CD8-positive, alpha-beta memory T cell (primary cell): ENCODE results near the gene CCDC88C. TPM values are rescaled to one million over a fixed set of nuclear protein-coding genes. Genes with fewer than 3 reads are reported as not detected.
"Not testable (repeated sequence)": the region's sequence is repeated elsewhere in the genome, so short reads cannot be mapped to it uniquely, and the experiment has no call there.

Source experiments
- CTCF ChIA-PET: fragments of 350-600 bp; sonication (Branson Sonifier 250); formaldehyde crosslinking; loops from one replicate; lab custom pipeline; 2021; ENCODE audit warnings: antibody characterized with exemption; lab: Charles Lee
- POLR2A ChIA-PET: fragments of 350-600 bp; sonication (Branson Sonifier 250); formaldehyde crosslinking; loops from one replicate; lab custom pipeline; 2021; ENCODE audit warnings: antibody characterized with exemption; lab: Charles Lee
- DNase-seq, 5 donors: peaks; one replicate each; pipeline versions ENCODE4 v3.0.0 to v3.0.0-alpha.2; 2020 to 2022; ENCODE audit warnings: mixed read lengths in 1 of 5
- H3K27ac ChIP-seq: one replicate; pipeline ENCODE4 v1.7.0; 2013; ENCODE audit warnings: low read depth, mild to moderate bottlenecking, low read length, moderate library complexity
- H3K27me3 ChIP-seq: 2 replicates; pipeline ENCODE4 v1.7.0; 2013; ENCODE audit warnings: low read length, mild to moderate bottlenecking; ENCODE audit not compliant: insufficient read depth, poor library complexity, severe bottlenecking
- H3K36me3 ChIP-seq: 2 replicates; pipeline ENCODE4 v1.7.0; 2013; ENCODE audit warnings: mild to moderate bottlenecking, low read length, moderate library complexity; ENCODE audit not compliant: insufficient read depth
- H3K4me1 ChIP-seq: 2 replicates; pipeline ENCODE4 v1.7.0; 2013; ENCODE audit warnings: mild to moderate bottlenecking, low read length, moderate library complexity; ENCODE audit not compliant: insufficient read depth
- H3K4me3 ChIP-seq: 2 replicates; pipeline ENCODE4 v1.7.0; 2013; ENCODE audit warnings: mild to moderate bottlenecking, low read length
- H3K9me3 ChIP-seq: 2 replicates; pipeline ENCODE4 v1.7.0; 2013; ENCODE audit warnings: mild to moderate bottlenecking, low read length
- H3K27ac Mint-ChIP-seq, 8 donors: one replicate each; pipeline ENCODE4 v1.8.0; 2020 to 2021; ENCODE audit warnings: mixed read lengths in 8 of 8, mild to moderate bottlenecking in 6 of 8, inconsistent platforms in 3 of 8, moderate library complexity in 3 of 8
- H3K27me3 Mint-ChIP-seq, 2 donors: one replicate each; pipeline ENCODE4 v1.8.0; 2020 to 2021; ENCODE audit warnings: mixed read lengths in 2 of 2, mild to moderate bottlenecking in 1 of 2, moderate library complexity in 1 of 2
- H3K36me3 Mint-ChIP-seq, 3 donors: one replicate each; pipeline ENCODE4 v1.8.0; 2020 to 2021; ENCODE audit warnings: mixed read lengths in 3 of 3, inconsistent platforms in 1 of 3, mild to moderate bottlenecking in 1 of 3
- H3K4me1 Mint-ChIP-seq, 3 donors: one replicate each; pipeline ENCODE4 v1.8.0; 2020 to 2021; ENCODE audit warnings: mixed read lengths in 3 of 3, inconsistent platforms in 1 of 3, mild to moderate bottlenecking in 1 of 3
- H3K4me3 Mint-ChIP-seq, 7 donors: one replicate each; pipeline ENCODE4 v1.8.0; 2020 to 2021; ENCODE audit warnings: mixed read lengths in 7 of 7, mild to moderate bottlenecking in 6 of 7, moderate library complexity in 4 of 7, inconsistent platforms in 2 of 7
- H3K9me3 Mint-ChIP-seq, 5 donors: one replicate each; pipeline ENCODE4 v1.8.0; 2020 to 2022; ENCODE audit warnings: mixed read lengths in 5 of 5, mild to moderate bottlenecking in 3 of 5, moderate library complexity in 2 of 5, inconsistent platforms in 1 of 5
- polyA plus RNA-seq: library from polyadenylated mRNA; unstranded; fragments of 300-500 nt; fragmentation: Illumina TruSeq; gene quantifications from one replicate; pipeline ENCODE4 v1.2.3, GENCODE V29; 2021
- total RNA-seq, 2 experiments: library from RNA; stranded (reverse); gene quantifications; one replicate each; pipeline ENCODE4 v1.2.3, GENCODE V29; 2021

CCDC88C gene
- total and polyA plus RNA-seq, 3 experiments from 2014 or later: 42.3 to 74.1 (median 71.7) TPM

DNA sequence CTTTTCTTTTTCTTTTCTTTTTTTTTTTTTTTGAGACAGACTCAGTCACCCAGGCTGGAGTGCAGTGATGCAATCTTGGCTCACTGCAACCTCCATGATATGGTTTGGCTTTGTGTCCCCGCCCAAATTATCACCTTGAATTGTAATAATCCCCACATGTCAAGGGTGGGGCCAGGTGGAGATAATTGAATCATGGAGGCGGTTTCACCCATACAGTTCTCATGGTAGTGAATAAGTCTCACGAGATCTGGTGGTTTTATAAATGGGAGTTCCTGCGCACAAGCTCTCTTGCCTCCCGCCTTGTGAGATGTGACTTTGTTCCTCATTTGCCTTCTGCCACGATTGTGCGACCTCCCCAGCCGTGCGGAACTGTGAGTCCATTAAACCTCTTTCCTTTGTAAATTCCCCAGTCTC is 7.9 kb upstream of the CCDC88C start:
- H3K4me3 Mint-ChIP-seq, DNase-seq: not testable (repeated sequence)
- POLR2A ChIA-PET: interaction anchor here (0.5 to 0.6 kb wide), 2 partner anchors 13 to 46 kb away, joined by 3 read pairs; no protein-coding TSS in a partner anchor

DNA sequence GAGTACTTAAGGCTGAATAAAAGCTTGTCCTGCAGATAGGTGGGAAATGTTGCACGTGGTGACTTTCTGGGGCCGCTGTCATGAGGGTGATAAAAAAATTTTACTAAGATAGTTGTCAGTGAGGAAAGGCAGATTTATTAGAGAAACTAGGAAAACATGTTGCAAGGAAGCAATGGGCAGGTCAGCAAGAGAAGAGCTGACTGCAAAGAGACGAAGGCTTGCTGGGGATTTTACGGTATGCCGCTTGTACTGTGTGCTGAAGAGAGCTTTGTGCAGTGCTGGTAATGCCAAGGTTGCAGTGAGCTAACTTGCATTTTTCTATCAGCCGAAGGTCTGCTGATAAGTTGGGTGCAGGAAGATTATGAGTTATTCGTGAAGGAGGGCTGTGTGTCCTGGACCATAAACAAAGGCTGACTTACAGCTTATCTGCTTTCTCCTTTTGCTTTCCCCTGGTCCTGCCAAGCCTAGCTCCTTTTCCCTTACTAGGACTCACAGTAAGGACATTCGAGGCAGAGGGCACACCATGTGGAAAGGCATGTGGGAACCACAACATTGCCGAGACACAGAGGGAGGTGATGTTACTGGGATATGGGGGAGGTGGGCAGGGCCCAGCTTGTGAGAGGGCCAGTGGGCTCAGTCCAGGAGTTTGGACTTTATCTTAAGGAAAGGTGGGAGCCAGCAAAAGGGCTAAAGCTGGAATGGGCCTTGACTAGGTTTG is 7.4 kb upstream of the CCDC88C start:
- Histone ChIP-seq H3K36me3 (no peaks in the 10 kb centered on the region), H3K27ac (no peak overlapping the region), H3K27me3 (no peaks in the 10 kb centered on the region), H3K9me3 (no peaks in the 10 kb centered on the region), H3K4me3 (no peak overlapping the region), H3K4me1 (peaks cover 7% of the 10 kb centered on the region)
- Mint-ChIP-seq H3K27me3 (no peaks in the 10 kb centered on the region), H3K36me3 (no peaks in the 10 kb centered on the region), H3K4me1 (peaks cover 12 to 32% (median 24%) of the 10 kb centered on the region in 3 donors), H3K4me3 (no peak overlapping the region), H3K9me3 (no peaks in the 10 kb centered on the region), H3K27ac (peak overlapping the region in 1 of 8 donors; percentile 5)
- CTCF ChIA-PET: interaction anchor here (1.0 to 2.2 kb wide), 7 partner anchors 10 to 132 kb away, joined by 3 to 12 read pairs (median 3); no protein-coding TSS in a partner anchor
- POLR2A ChIA-PET: interaction anchor here (0.5 to 0.7 kb wide), 3 partner anchors 13 to 64 kb away, joined by 3 read pairs; no protein-coding TSS in a partner anchor
- no peak for DNase-seq

More for the DNA sequence above, 7.9 kb upstream of the CCDC88C start:
- H3K27ac ChIP-seq, H3K9me3 Mint-ChIP-seq, H3K27ac Mint-ChIP-seq, H3K27me3 ChIP-seq, H3K4me1 ChIP-seq, H3K9me3 ChIP-seq, H3K36me3 ChIP-seq, H3K36me3 Mint-ChIP-seq, H3K27me3 Mint-ChIP-seq, H3K4me3 ChIP-seq: not testable (repeated sequence)
- CTCF ChIA-PET: interaction anchor here (1.0 to 2.2 kb wide), 5 partner anchors 37 to 133 kb away, joined by 3 to 12 read pairs (median 3); no protein-coding TSS in a partner anchor
- H3K4me1 Mint-ChIP-seq: peaks cover 12 to 32% (median 24%) of the 10 kb centered on the region in 3 donors

DNA sequence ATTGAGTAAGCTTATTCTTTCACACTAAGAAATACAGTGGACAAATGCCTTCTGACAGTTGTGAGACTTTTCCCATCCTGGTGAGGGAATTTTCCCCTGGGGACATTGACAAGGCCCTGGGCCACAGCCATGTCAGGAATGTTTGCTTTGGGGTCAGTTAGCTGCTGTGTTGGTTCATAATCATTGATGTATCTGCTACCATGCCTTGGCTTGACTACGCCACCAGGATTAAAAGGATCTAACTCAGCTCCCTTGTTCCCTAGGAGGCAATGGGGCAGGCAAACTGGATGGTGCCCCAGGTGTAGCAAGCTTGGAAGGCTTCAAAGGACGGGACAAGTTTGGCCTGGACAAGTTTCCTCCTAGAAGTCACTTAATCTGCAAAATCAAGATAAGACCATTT is 3.1 kb upstream of the CCDC88C start:
- peak overlapping the region in 1 of 7 donors; percentile 33 for H3K4me3 Mint-ChIP-seq
- peaks cover 14% of the 10 kb centered on the region for H3K4me1 ChIP-seq
- no peak for DNase-seq

DNA sequence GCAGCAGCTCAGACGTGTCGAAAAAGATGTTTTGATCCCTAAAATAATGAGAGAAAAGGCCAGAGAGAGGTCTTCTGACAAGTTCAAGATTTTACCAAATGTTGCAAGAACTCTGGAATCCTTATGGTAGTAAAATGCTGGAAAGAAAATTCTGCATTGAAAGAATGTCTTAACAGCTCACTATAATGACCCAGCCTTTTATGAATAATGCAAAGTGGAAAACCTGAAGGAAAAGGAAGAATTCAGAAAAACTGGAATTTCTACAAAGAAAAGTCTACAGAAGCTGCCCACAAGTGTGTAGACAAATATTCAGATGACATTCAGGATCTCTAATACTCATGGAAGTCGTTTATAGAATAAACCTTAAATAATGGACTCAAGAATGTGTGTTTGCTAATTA is 1.8 kb upstream of the CCDC88C start:
- DNase-seq: no peak
- ChIA-PET CTCF (interaction anchor here (0.7 to 12.4 kb wide), 23 partner anchors 8 to 246 kb away, joined by 3 to 211 read pairs (median 4); no protein-coding TSS in a partner anchor), POLR2A (interaction anchor here (0.7 to 3.0 kb wide), 3 partner anchors 44 to 102 kb away, joined by 7 to 21 read pairs (median 15); no protein-coding TSS in a partner anchor)
- H3K27me3 ChIP-seq: no peaks in the 10 kb centered on the region
- H3K4me1 ChIP-seq: peaks cover 21% of the 10 kb centered on the region
- H3K27ac Mint-ChIP-seq: peak overlapping the region; percentile 55 to 97 (median 94)
- H3K36me3 Mint-ChIP-seq: peaks cover 5 to 24% (median 10%) of the 10 kb centered on the region in 3 donors
- H3K4me3 Mint-ChIP-seq: peak overlapping the region in 6 of 7 donors; percentile 81 to 87 (median 86)
- peaks cover 25 to 38% (median 27%) of the 10 kb centered on the region in 3 donors for H3K4me1 Mint-ChIP-seq
- no peaks in the 10 kb centered on the region for H3K9me3 ChIP-seq
- no peaks in the 10 kb centered on the region for H3K36me3 ChIP-seq
- no peaks in the 10 kb centered on the region for H3K9me3 Mint-ChIP-seq
- no peaks in the 10 kb centered on the region for H3K27me3 Mint-ChIP-seq
- no peak overlapping the region for H3K27ac ChIP-seq
- no peak overlapping the region for H3K4me3 ChIP-seq

More for the DNA sequence above, 3.1 kb upstream of the CCDC88C start:
- Histone ChIP-seq H3K4me3 (no peak overlapping the region), H3K9me3 (no peaks in the 10 kb centered on the region), H3K27ac (no peak overlapping the region), H3K27me3 (no peaks in the 10 kb centered on the region), H3K36me3 (no peaks in the 10 kb centered on the region)
- Mint-ChIP-seq H3K9me3 (no peaks in the 10 kb centered on the region), H3K27me3 (no peaks in the 10 kb centered on the region), H3K36me3 (peaks cover 4 to 14% (median 6%) of the 10 kb centered on the region in 3 donors), H3K27ac (peak overlapping the region in 3 of 8 donors; percentile 9 to 36 (median 33)), H3K4me1 (peaks cover 17 to 29% (median 18%) of the 10 kb centered on the region in 3 donors)
- POLR2A ChIA-PET: interaction anchor here (0.5 to 1.5 kb wide), 3 partner anchors 21 to 1103 kb away, joined by 3 to 5 read pairs (median 4); no protein-coding TSS in a partner anchor
- CTCF ChIA-PET: interaction anchor here (0.6 to 12.4 kb wide), 13 partner anchors 8 to 243 kb away, joined by 3 to 211 read pairs (median 4); no protein-coding TSS in a partner anchor

DNA sequence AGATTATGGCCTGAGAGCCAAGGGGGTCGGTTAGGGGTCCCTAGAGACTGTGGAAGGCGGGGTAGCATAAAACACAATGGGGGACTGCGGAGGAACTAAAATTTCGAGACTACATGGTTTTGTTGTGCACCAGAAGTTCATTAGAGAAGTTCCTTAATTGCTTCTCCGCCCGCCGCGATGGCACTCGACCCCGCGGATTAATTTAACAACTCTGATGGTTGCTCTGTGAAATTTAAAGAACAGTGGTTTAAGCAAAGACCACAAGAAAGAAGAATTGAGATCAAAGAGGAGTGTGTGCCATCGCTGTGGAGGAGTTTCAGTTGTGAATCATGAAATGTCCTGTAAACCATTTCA is 1.4 kb upstream of the CCDC88C start:
- DNase-seq: peak in 3 of 5 donors; percentile 82 to 85 (median 83)
- H3K4me1 ChIP-seq: peaks cover 25% of the 10 kb centered on the region
- POLR2A ChIA-PET: interaction anchor here (0.7 to 4.4 kb wide), 7 partner anchors 19 to 101 kb away, joined by 3 to 35 read pairs (median 7); no protein-coding TSS in a partner anchor
- Mint-ChIP-seq H3K4me1 (peaks cover 29 to 43% (median 32%) of the 10 kb centered on the region in 3 donors), H3K27me3 (no peaks in the 10 kb centered on the region), H3K4me3 (peak overlapping the region; percentile 81 to 93 (median 86)), H3K27ac (peak overlapping the region; percentile 55 to 97 (median 94)), H3K9me3 (no peaks in the 10 kb centered on the region), H3K36me3 (peaks cover 5 to 28% (median 10%) of the 10 kb centered on the region in 3 donors)
- no peaks in the 10 kb centered on the region for H3K9me3 ChIP-seq
- H3K27me3 ChIP-seq: no peaks in the 10 kb centered on the region
- H3K4me3 ChIP-seq: peak overlapping the region; percentile 60
- H3K36me3 ChIP-seq: no peaks in the 10 kb centered on the region
- no peak overlapping the region for H3K27ac ChIP-seq
- CTCF ChIA-PET: interaction anchor here (0.7 to 12.4 kb wide), 30 partner anchors 8 to 246 kb away, joined by 3 to 211 read pairs (median 4); no protein-coding TSS in a partner anchor

DNA sequence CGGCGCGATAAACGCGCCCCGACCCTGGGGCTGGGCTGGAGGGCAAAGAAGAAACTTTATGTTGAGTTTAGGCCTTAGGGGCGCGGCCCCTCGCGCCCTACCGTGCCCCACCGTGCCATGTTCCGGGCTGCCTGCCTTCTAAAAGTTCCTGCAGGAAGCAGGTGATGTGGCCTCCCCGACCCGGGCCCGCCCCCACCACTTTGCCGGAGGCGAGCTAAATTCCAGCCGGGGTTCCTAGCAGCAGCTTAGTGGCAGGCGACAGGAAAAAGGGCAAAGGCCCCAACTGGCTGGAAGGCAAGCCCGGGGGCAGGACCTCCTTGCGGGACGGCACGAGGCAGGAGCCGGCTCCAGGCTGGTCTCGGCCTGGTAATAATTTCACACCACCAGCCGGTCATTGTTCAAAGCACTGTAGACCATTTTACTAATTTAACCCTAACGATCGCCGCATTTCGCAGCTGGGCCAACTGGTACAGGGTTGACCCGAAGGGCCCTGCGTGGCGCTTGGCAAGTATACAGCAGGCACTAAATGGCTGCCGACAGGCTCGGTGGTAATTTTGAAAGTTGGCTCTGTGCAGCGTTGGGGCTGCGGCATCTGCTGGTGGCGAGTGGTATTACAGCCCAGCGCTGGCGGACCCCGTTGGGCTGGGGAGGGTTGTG is 895 bp upstream of the CCDC88C start:
- Histone ChIP-seq H3K4me1 (peaks cover 30% of the 10 kb centered on the region), H3K36me3 (peaks cover 2% of the 10 kb centered on the region), H3K9me3 (no peaks in the 10 kb centered on the region), H3K27ac (peak overlapping the region; percentile 29), H3K27me3 (no peaks in the 10 kb centered on the region), H3K4me3 (peak overlapping the region; percentile 60)
- DNase-seq: peak; percentile 73 to 88 (median 83)
- peaks cover 8 to 34% (median 10%) of the 10 kb centered on the region in 3 donors for H3K36me3 Mint-ChIP-seq
- H3K4me3 Mint-ChIP-seq: peak overlapping the region; percentile 81 to 93 (median 86)
- no peaks in the 10 kb centered on the region for H3K9me3 Mint-ChIP-seq
- ChIA-PET POLR2A (interaction anchor here (0.6 to 5.1 kb wide), 14 partner anchors 10 to 260 kb away, joined by 3 to 58 read pairs (median 7); no protein-coding TSS in a partner anchor), CTCF (interaction anchor here (0.6 to 12.4 kb wide), 32 partner anchors 7 to 245 kb away, joined by 3 to 211 read pairs (median 5); no protein-coding TSS in a partner anchor)
- H3K4me1 Mint-ChIP-seq: peaks cover 34 to 48% (median 37%) of the 10 kb centered on the region in 3 donors
- peak overlapping the region; percentile 55 to 97 (median 94) for H3K27ac Mint-ChIP-seq
- H3K27me3 Mint-ChIP-seq: no peaks in the 10 kb centered on the region

DNA sequence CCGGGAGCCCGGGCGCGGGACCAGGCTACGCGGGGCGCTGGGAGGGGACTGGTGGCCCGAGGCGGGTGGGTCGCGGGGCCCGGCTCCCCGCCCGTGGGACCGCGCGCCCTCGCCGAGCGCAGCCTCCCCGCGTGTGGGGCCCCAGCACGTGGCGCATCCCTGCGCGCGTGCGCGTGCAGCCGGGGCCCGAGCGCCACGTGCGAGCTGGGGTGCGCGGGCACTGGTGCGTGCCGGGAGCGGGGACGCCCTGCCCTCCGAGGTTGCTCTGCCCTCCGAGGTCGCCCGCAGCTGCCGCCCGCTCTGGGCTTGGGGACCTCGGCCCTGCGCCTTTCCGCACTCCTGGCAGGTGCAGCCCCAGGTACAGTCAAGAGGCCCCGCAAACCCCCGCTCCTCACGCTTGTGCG is 365 bp upstream of the CCDC88C start:
- peak overlapping the region; percentile 60 for H3K4me3 ChIP-seq
- peak overlapping the region; percentile 81 to 93 (median 86) for H3K4me3 Mint-ChIP-seq
- POLR2A ChIA-PET: interaction anchor here (0.6 to 5.1 kb wide), 16 partner anchors 10 to 260 kb away, joined by 3 to 58 read pairs (median 6); no protein-coding TSS in a partner anchor

More for the DNA sequence above, 365 bp upstream of the CCDC88C start:
- peak overlapping the region; percentile 29 for H3K27ac ChIP-seq
- Mint-ChIP-seq H3K9me3 (no peaks in the 10 kb centered on the region), H3K27ac (peak overlapping the region in 5 of 8 donors; percentile 37 to 97 (median 89)), H3K36me3 (peaks cover 8 to 38% (median 10%) of the 10 kb centered on the region in 3 donors), H3K4me1 (peaks cover 40 to 53% (median 42%) of the 10 kb centered on the region in 3 donors), H3K27me3 (no peaks in the 10 kb centered on the region)
- H3K36me3 ChIP-seq: peaks cover 8% of the 10 kb centered on the region
- H3K9me3 ChIP-seq: no peaks in the 10 kb centered on the region
- peaks cover 36% of the 10 kb centered on the region for H3K4me1 ChIP-seq
- CTCF ChIA-PET: interaction anchor here (0.6 to 12.4 kb wide), 28 partner anchors 9 to 241 kb away, joined by 3 to 211 read pairs (median 5); no protein-coding TSS in a partner anchor
- DNase-seq: peak; percentile 59 to 85 (median 80)
- H3K27me3 ChIP-seq: no peaks in the 10 kb centered on the region
